ENCODE measurements around the gene EHBP1.

EHBP1 gene

GRCh38 chr2:63003351-63003750 lies 297.8 kb downstream of the EHBP1 start:
- Mint-ChIP-seq H3K27ac (no peak overlapping the region), H3K4me1 (no peaks in the 10 kb centered on the region), H3K4me3 (no peak overlapping the region)

GRCh38 chr2:63007813-63008458 lies 302.4 kb downstream of the EHBP1 start:
- Mint-ChIP-seq H3K36me3 (ENCODE audit: low read depth) (no peaks in the 10 kb centered on the region), H3K4me1 (no peaks in the 10 kb centered on the region)
- no peak for DNase-seq

More at GRCh38 chr2:63003351-63003750, 297.8 kb downstream of the EHBP1 start:
- peaks cover 5% of the 10 kb centered on the region for H3K36me3 Mint-ChIP-seq (ENCODE audit: low read depth)
- no peaks in the 10 kb centered on the region for H3K27me3 Mint-ChIP-seq (ENCODE audit: low read depth, poor library complexity)
- no peaks in the 10 kb centered on the region for H3K9me3 Mint-ChIP-seq
- no peak for DNase-seq
- no peak for TF ChIP-seq CTCF (IDR thresholded peaks at IDR 0.05)

GRCh38 chr2:63008838-63009237 lies 303.3 kb downstream of the EHBP1 start:
- TF ChIP-seq CTCF (IDR thresholded peaks at IDR 0.05): no peak
- no peaks in the 10 kb centered on the region for H3K4me1 Mint-ChIP-seq
- no peak overlapping the region for H3K27ac Mint-ChIP-seq
- no peak for DNase-seq
- peaks cover 6% of the 10 kb centered on the region for H3K36me3 Mint-ChIP-seq (ENCODE audit: low read depth)
- no peaks in the 10 kb centered on the region for H3K27me3 Mint-ChIP-seq (ENCODE audit: low read depth, poor library complexity)
- no peaks in the 10 kb centered on the region for H3K9me3 Mint-ChIP-seq
- H3K4me3 Mint-ChIP-seq: no peak overlapping the region

More at GRCh38 chr2:63007813-63008458, 302.4 kb downstream of the EHBP1 start:
- Mint-ChIP-seq H3K9me3 (no peaks in the 10 kb centered on the region), H3K27me3 (ENCODE audit: low read depth, poor library complexity) (no peaks in the 10 kb centered on the region), H3K4me3 (no peak overlapping the region), H3K27ac (no peak overlapping the region)
- TF ChIP-seq CTCF (IDR thresholded peaks at IDR 0.05): no peak

DNA sequence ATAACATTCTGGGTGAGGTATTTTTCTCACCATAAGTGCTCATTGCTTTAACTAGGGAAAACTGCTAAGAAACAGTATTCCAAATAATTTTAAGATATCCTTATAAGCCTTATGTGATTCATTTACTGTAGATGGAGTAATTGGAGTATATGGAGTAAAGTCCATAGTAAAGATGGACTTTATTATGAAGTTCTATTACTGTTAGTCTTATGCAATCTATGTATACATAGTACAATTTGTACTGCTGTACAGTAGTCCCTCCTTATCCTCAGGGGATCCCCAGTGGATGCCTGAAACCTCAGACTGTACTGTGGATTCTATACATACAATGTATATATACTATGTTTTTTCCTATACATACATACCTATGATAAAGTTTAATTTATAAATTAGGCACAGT lies 304.0 kb downstream of the EHBP1 start:
- Mint-ChIP-seq H3K27ac (no peak overlapping the region), H3K36me3 (ENCODE audit: low read depth) (peaks cover 7% of the 10 kb centered on the region), H3K4me1 (no peaks in the 10 kb centered on the region), H3K4me3 (no peak overlapping the region), H3K9me3 (no peaks in the 10 kb centered on the region), H3K27me3 (ENCODE audit: low read depth, poor library complexity) (no peaks in the 10 kb centered on the region)
- TF ChIP-seq CTCF (IDR thresholded peaks at IDR 0.05): no peak
- no peak for DNase-seq

DNA sequence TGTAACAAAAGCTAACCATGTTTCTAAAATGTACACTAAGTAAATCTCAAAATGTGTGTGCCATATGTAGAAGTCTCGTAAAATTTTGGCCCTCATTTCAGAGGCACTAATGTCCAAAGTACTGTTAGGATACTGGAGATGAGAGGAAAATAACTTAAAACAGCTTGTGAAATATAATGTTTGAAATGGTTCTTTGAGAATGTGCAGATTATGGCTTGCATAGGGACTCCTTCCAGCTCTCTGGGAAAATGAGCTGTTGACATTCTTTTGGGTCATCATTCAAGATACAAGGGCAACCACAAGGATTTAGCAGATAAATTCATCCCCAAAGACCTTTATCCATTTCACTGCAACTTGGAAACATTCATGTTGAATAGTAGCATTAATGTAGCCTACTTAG lies 307.0 kb downstream of the EHBP1 start:
- Mint-ChIP-seq H3K9me3 (no peaks in the 10 kb centered on the region), H3K27me3 (ENCODE audit: low read depth, poor library complexity) (no peaks in the 10 kb centered on the region), H3K27ac (no peak overlapping the region), H3K36me3 (ENCODE audit: low read depth) (peaks cover 7% of the 10 kb centered on the region), H3K4me3 (no peak overlapping the region), H3K4me1 (no peaks in the 10 kb centered on the region)
- no peak for DNase-seq
- TF ChIP-seq CTCF (IDR thresholded peaks at IDR 0.05): no peak

DNA sequence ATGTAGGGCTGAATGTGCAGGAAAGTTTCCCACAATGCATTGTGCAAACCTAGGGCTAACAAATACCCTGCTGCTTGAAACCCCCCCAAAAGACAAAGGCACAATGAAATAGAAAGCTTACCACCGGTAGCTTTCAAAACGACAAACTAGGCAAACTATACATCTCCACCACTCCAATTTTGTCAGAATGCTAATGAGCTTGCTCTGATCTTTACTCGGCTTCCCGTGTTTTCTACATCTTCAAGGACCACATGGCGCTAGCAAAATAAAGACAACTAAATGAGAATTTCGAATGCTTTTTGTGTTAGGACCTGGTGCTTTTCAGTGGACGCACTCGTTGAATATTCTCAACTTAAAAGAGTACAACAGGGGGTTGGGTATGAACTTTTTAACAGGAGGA lies 307.9 kb downstream of the EHBP1 start:
- Mint-ChIP-seq H3K4me3 (no peak overlapping the region), H3K27me3 (ENCODE audit: low read depth, poor library complexity) (no peaks in the 10 kb centered on the region), H3K36me3 (ENCODE audit: low read depth) (peaks cover 7% of the 10 kb centered on the region), H3K9me3 (no peaks in the 10 kb centered on the region), H3K4me1 (no peaks in the 10 kb centered on the region), H3K27ac (peak overlapping the region; percentile 38)
- no peak for DNase-seq
- TF ChIP-seq CTCF (IDR thresholded peaks at IDR 0.05): no peak
